ENCODE data around the gene TSPYL4. TPM values are rescaled to one million over a fixed set of nuclear protein-coding genes. Genes with fewer than 3 reads are reported as not detected.

TSPYL4 gene
- total RNA-seq, 1 experiment from 2014 or later: 15.3 TPM

DNA sequence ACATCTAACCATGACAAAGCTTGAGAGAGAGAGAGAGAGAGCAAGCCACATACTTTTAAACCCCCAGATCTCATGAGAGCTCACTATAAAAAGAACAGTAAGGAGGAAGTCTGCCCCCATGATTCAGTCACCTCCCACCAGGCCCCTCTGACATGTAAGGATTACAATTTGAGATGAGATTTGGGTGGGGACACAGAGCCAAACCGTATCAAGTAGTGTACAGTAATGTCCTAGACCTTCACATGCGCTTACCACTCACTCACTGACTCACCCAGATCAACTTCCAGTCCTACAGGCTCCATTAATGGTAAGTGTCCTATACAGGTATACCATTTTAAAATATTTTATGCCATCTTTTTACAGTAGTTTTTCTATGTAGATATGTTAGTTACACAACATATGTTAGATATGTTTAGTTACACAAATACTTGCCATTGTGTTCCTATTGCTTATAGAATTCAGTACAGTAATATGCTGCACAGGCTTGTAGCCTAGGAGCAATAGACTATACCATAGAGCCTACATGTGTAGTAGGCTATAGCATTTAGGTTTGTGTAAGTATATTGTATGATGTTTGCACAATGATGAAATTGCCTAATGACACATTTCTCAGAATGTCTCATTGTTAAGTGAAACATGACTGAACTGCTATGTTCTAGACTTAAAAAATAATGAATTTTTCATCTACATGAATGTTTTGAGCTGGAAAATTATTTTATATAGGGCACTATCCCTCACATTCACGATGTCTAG, 14.1 kb upstream of the TSPYL4 start:
- H3K27me3 Mint-ChIP-seq (ENCODE audit: low read depth): peaks cover 4% of the 10 kb centered on the region; the same call in 1 of the 2 replicates
- CTCF ChIA-PET: interaction anchor here (0.6 to 4.6 kb wide), 60 partner anchors 8 to 400 kb away, joined by 3 to 46 read pairs (median 5); partner anchors contain the start of genes CALHM4, CALHM5, CALHM6 and RSPH4A
- H3K4me3 Mint-ChIP-seq: no peak overlapping the region
- DNase-seq (ENCODE audit: low spot score) (no peak), ATAC-seq (no peak)
- peaks cover 16% of the 10 kb centered on the region for H3K36me3 Mint-ChIP-seq
- H3K9me3 Mint-ChIP-seq: peaks cover 14% of the 10 kb centered on the region
- POLR2A ChIA-PET: interaction anchor here (1.1 to 1.8 kb wide), 3 partner anchors 11 to 303 kb away, joined by 4 to 13 read pairs (median 4); partner anchors contain the start of genes RWDD1, TSPYL1 and TSPYL4
- no peak overlapping the region for H3K27ac Mint-ChIP-seq
- TF ChIP-seq SOX15 (CRISPR knock-in tag; IDR thresholded peaks at IDR 0.05) (no peak), ZNF671 (CRISPR knock-in tag; IDR thresholded peaks at IDR 0.05) (no peak), CREM (CRISPR knock-in tag; IDR thresholded peaks at IDR 0.05) (no peak), ZNF138 (CRISPR knock-in tag; conservative IDR thresholded peaks at IDR 0.05) (no peak), JUN (CRISPR knock-in tag; IDR thresholded peaks at IDR 0.05) (no peak)
- TF ChIP-seq, protein P1, sequence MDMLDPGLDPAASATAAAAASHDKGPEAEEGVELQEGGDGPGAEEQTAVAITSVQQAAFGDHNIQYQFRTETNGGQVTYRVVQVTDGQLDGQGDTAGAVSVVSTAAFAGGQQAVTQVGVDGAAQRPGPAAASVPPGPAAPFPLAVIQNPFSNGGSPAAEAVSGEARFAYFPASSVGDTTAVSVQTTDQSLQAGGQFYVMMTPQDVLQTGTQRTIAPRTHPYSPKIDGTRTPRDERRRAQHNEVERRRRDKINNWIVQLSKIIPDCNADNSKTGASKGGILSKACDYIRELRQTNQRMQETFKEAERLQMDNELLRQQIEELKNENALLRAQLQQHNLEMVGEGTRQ (CRISPR knock-in tag; IDR thresholded peaks at IDR 0.05): no peak
- TF ChIP-seq, protein P2, sequence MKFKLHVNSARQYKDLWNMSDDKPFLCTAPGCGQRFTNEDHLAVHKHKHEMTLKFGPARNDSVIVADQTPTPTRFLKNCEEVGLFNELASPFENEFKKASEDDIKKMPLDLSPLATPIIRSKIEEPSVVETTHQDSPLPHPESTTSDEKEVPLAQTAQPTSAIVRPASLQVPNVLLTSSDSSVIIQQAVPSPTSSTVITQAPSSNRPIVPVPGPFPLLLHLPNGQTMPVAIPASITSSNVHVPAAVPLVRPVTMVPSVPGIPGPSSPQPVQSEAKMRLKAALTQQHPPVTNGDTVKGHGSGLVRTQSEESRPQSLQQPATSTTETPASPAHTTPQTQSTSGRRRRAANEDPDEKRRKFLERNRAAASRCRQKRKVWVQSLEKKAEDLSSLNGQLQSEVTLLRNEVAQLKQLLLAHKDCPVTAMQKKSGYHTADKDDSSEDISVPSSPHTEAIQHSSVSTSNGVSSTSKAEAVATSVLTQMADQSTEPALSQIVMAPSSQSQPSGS (CRISPR knock-in tag; IDR thresholded peaks at IDR 0.05; ENCODE audit: borderline replicate concordance, low read depth): no peak
- TF ChIP-seq, protein P3, sequence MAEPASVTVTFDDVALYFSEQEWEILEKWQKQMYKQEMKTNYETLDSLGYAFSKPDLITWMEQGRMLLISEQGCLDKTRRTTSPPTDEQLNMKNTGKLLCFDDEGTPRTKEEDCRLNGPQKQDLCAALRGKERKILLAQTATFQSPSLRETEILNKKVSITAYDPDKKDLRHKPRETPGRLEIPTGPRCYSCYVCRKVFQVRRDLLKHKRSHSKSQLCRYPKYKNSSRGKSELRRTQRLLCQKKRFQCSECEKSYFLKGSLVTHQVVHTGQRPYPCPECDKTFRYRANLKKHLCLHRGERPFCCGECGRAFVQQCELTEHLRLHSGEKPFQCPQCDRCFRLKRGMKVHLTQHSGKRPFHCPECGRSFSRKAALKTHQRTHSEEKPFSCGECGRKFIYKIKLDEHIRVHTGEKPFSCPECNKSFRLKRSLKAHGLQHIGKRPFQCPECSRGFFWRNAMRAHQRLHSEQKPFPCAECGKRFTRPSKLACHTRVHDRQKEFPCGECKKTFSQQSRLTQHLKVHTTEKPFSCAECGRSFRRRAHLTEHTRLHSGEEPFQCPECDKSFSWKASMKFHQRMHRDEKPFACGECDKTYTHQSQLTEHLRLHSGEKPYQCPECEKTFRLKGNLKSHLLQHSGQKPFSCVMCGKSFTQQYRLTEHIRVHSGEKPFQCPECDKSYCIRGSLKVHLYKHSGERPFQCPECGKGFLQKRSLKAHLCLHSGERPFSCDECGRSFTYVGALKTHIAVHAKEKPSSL (CRISPR knock-in tag; conservative IDR thresholded peaks at IDR 0.05): no peak
- TF ChIP-seq, protein P4, sequence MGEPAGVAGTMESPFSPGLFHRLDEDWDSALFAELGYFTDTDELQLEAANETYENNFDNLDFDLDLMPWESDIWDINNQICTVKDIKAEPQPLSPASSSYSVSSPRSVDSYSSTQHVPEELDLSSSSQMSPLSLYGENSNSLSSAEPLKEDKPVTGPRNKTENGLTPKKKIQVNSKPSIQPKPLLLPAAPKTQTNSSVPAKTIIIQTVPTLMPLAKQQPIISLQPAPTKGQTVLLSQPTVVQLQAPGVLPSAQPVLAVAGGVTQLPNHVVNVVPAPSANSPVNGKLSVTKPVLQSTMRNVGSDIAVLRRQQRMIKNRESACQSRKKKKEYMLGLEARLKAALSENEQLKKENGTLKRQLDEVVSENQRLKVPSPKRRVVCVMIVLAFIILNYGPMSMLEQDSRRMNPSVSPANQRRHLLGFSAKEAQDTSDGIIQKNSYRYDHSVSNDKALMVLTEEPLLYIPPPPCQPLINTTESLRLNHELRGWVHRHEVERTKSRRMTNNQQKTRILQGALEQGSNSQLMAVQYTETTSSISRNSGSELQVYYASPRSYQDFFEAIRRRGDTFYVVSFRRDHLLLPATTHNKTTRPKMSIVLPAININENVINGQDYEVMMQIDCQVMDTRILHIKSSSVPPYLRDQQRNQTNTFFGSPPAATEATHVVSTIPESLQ (CRISPR knock-in tag; IDR thresholded peaks at IDR 0.05): no peak
- TF ChIP-seq, protein P5, sequence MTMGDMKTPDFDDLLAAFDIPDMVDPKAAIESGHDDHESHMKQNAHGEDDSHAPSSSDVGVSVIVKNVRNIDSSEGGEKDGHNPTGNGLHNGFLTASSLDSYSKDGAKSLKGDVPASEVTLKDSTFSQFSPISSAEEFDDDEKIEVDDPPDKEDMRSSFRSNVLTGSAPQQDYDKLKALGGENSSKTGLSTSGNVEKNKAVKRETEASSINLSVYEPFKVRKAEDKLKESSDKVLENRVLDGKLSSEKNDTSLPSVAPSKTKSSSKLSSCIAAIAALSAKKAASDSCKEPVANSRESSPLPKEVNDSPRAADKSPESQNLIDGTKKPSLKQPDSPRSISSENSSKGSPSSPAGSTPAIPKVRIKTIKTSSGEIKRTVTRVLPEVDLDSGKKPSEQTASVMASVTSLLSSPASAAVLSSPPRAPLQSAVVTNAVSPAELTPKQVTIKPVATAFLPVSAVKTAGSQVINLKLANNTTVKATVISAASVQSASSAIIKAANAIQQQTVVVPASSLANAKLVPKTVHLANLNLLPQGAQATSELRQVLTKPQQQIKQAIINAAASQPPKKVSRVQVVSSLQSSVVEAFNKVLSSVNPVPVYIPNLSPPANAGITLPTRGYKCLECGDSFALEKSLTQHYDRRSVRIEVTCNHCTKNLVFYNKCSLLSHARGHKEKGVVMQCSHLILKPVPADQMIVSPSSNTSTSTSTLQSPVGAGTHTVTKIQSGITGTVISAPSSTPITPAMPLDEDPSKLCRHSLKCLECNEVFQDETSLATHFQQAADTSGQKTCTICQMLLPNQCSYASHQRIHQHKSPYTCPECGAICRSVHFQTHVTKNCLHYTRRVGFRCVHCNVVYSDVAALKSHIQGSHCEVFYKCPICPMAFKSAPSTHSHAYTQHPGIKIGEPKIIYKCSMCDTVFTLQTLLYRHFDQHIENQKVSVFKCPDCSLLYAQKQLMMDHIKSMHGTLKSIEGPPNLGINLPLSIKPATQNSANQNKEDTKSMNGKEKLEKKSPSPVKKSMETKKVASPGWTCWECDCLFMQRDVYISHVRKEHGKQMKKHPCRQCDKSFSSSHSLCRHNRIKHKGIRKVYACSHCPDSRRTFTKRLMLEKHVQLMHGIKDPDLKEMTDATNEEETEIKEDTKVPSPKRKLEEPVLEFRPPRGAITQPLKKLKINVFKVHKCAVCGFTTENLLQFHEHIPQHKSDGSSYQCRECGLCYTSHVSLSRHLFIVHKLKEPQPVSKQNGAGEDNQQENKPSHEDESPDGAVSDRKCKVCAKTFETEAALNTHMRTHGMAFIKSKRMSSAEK (CRISPR knock-in tag; IDR thresholded peaks at IDR 0.05; ENCODE audit: borderline replicate concordance): no peak
- TF ChIP-seq, protein P6, sequence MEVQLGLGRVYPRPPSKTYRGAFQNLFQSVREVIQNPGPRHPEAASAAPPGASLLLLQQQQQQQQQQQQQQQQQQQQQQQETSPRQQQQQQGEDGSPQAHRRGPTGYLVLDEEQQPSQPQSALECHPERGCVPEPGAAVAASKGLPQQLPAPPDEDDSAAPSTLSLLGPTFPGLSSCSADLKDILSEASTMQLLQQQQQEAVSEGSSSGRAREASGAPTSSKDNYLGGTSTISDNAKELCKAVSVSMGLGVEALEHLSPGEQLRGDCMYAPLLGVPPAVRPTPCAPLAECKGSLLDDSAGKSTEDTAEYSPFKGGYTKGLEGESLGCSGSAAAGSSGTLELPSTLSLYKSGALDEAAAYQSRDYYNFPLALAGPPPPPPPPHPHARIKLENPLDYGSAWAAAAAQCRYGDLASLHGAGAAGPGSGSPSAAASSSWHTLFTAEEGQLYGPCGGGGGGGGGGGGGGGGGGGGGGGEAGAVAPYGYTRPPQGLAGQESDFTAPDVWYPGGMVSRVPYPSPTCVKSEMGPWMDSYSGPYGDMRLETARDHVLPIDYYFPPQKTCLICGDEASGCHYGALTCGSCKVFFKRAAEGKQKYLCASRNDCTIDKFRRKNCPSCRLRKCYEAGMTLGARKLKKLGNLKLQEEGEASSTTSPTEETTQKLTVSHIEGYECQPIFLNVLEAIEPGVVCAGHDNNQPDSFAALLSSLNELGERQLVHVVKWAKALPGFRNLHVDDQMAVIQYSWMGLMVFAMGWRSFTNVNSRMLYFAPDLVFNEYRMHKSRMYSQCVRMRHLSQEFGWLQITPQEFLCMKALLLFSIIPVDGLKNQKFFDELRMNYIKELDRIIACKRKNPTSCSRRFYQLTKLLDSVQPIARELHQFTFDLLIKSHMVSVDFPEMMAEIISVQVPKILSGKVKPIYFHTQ (CRISPR knock-in tag; IDR thresholded peaks at IDR 0.05): no peak
- TF ChIP-seq, protein P7, sequence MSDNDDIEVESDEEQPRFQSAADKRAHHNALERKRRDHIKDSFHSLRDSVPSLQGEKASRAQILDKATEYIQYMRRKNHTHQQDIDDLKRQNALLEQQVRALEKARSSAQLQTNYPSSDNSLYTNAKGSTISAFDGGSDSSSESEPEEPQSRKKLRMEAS (CRISPR knock-in tag; IDR thresholded peaks at IDR 0.05): no peak
- peaks cover 25% of the 10 kb centered on the region for H3K4me1 Mint-ChIP-seq
